ENCODE measurements around the gene PHF5A.

PHF5A gene

DNA sequence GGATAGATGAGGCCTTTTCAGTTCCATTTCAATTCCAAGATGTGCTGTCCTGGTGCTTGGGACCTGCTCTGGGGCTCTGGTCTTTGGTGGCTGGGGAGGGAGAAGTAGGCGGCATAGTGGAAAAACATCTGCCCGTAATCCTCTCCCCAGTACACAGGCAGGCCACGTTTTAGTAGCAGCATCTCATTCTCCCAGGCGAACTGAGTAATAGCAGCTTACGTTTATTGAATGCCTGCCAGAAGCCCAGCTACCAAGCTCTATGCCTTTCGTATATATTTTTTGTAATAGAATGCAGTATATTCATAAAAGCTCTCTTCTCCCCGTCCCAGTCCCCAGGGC lies 11.9 kb upstream of the PHF5A start:
- TF ChIP-seq, protein P1, sequence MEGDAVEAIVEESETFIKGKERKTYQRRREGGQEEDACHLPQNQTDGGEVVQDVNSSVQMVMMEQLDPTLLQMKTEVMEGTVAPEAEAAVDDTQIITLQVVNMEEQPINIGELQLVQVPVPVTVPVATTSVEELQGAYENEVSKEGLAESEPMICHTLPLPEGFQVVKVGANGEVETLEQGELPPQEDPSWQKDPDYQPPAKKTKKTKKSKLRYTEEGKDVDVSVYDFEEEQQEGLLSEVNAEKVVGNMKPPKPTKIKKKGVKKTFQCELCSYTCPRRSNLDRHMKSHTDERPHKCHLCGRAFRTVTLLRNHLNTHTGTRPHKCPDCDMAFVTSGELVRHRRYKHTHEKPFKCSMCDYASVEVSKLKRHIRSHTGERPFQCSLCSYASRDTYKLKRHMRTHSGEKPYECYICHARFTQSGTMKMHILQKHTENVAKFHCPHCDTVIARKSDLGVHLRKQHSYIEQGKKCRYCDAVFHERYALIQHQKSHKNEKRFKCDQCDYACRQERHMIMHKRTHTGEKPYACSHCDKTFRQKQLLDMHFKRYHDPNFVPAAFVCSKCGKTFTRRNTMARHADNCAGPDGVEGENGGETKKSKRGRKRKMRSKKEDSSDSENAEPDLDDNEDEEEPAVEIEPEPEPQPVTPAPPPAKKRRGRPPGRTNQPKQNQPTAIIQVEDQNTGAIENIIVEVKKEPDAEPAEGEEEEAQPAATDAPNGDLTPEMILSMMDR (IDR thresholded peaks at IDR 0.05; ENCODE audit: insufficient read depth, low read depth, low read length, missing control alignments), result no peak
- H3K4me3 ChIP-seq (ENCODE audit: low read depth, low read length), result no peak overlapping the region
- no peak for DNase-seq (ENCODE audit: low read depth)

DNA sequence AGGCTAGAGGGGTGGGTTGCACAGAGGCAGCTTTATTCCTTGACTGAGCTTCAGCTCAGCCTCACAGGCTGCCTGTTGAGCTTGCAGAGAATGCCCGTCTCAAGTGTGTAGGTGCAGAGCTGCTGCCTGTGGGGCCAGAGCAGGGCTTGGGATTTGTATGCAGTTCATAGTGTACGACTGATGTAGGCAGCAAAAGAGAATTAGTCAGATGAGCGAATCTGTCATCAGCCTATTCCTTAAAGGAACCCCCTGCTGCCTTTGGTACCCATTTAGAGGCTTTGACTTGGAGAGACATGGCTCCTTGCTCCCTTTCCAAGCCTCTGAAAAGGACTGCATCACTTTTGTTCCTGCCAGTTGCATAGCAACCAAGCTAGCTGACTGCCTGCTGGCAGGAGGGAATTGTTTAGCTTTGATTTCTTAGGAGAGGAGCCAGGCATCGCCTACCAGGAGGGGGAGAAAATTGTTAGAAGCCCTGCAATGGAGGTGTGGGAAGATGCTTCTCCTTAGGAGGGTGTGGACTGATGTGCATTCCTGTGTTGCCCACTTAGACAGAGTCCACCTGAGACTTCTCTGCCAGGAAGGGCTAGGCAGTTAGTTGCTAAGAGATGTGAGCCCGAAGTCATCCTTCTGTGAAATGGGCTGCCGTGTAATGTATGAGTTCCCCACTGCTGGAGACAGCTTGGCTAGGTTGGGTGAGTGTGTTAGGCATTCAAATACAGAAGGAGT lies 11.3 kb upstream of the PHF5A start:
- no peak for DNase-seq (ENCODE audit: low read depth)
- TF ChIP-seq, protein P1 (IDR thresholded peaks at IDR 0.05; ENCODE audit: insufficient read depth, low read depth, low read length, missing control alignments), result no peak
- H3K4me3 ChIP-seq (ENCODE audit: low read depth, low read length), result no peak overlapping the region

DNA sequence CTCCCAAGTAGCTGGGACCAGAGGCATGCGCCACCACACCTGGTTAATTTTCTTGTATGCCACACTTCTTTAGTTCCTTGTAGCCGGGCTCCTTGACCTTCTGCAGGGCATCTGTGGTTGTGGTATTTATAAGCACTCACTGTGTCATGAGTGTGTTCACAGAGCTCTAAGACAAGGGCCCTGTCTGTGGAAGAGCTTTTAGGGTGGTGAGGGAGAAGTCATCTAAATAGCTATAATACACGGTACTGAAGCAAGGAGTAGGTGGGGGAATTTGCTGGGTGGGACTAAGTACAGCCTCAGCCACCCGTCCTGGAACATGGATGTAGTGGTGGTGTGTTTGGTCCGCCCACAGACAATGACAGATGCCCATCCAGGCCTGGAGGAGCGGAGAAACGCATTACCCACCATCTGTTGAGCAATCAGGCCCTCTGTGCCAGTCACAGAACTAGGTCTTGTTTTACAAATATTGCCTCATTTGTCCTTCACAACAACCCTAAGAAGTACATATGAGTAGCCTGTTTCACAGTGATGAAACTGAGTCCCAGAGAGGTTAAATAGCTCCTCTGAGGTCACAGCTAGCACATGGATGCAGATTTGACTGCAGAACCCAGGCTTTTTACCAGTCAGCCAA lies 10.5 kb upstream of the PHF5A start:
- peak; percentile 44 for DNase-seq (ENCODE audit: low read depth)
- TF ChIP-seq, protein P1 (IDR thresholded peaks at IDR 0.05; ENCODE audit: insufficient read depth, low read depth, low read length, missing control alignments), result no peak
- H3K4me3 ChIP-seq (ENCODE audit: low read depth, low read length), result no peak overlapping the region

GRCh38 chr22:41478473-41478872 lies 10.0 kb upstream of the PHF5A start:
- TF ChIP-seq, protein P1 (IDR thresholded peaks at IDR 0.05; ENCODE audit: insufficient read depth, low read depth, low read length, missing control alignments), result no peak
- no peak overlapping the region for H3K4me3 ChIP-seq (ENCODE audit: low read depth, low read length)
- peak; percentile 46 for DNase-seq (ENCODE audit: low read depth)

GRCh38 chr22:41474872-41475451 lies 6.5 kb upstream of the PHF5A start:
- no peak for DNase-seq (ENCODE audit: low read depth)
- no peak overlapping the region for H3K4me3 ChIP-seq (ENCODE audit: low read depth, low read length)
- TF ChIP-seq, protein P1 (IDR thresholded peaks at IDR 0.05; ENCODE audit: insufficient read depth, low read depth, low read length, missing control alignments), result no peak

- no peak for DNase-seq (ENCODE audit: low read depth)
- H3K4me3 ChIP-seq (ENCODE audit: low read depth, low read length), result no peak overlapping the region
- TF ChIP-seq, protein P1 (IDR thresholded peaks at IDR 0.05; ENCODE audit: insufficient read depth, low read depth, low read length, missing control alignments), result no peak
Measured at GRCh38 chr22:41471568-41471967, 3.1 kb upstream of the PHF5A start.
